Epithelial cell of prostate (primary cell): ENCODE results near the gene AGPAT4.

ENCODE experiments used
- DNase-seq: peaks from one replicate; pipeline ENCODE4 v3.0.0-alpha.2; 2011; ENCODE audit warnings: low read depth, low spot score
- H3K27ac ChIP-seq: fragments of 450-650 bp; 2 replicates; pipeline ENCODE4 v1.5.1; 2017; ENCODE audit warnings: mild to moderate bottlenecking

Gene AGPAT4

GRCh38 chr6:161292145-161292544 lies 18.3 kb upstream of the AGPAT4 start:
- no peak overlapping the region for H3K27ac ChIP-seq
- no peak for DNase-seq

GRCh38 chr6:161290751-161291150 lies 16.9 kb upstream of the AGPAT4 start:
- H3K27ac ChIP-seq, result no peak overlapping the region
- DNase-seq, result no peak

- no peak overlapping the region for H3K27ac ChIP-seq
- DNase-seq, result no peak
These were observed 10.8 kb upstream of the AGPAT4 start for GRCh38 chr6:161284653-161285052.

- H3K27ac ChIP-seq, result no peak overlapping the region
- no peak for DNase-seq
These were observed 7.2 kb upstream of the AGPAT4 start for GRCh38 chr6:161281092-161281491.

GRCh38 chr6:161279677-161280415 lies 6.0 kb upstream of the AGPAT4 start:
- no peak overlapping the region for H3K27ac ChIP-seq
- DNase-seq, result no peak

- DNase-seq, result no peak
- H3K27ac ChIP-seq, result no peak overlapping the region
These were observed 2.8 kb upstream of the AGPAT4 start for GRCh38 chr6:161276605-161277155.

GRCh38 chr6:161274898-161275297 lies 1.0 kb upstream of the AGPAT4 start:
- no peak overlapping the region for H3K27ac ChIP-seq
- DNase-seq, result no peak

- no peak for DNase-seq
- H3K27ac ChIP-seq, result peak overlapping the region; percentile 42
These were observed 612 bp upstream of the AGPAT4 start for GRCh38 chr6:161274488-161274858.

GRCh38 chr6:161273274-161273751 lies 548 bp downstream of the AGPAT4 start:
- no peak for DNase-seq
- peak overlapping the region; percentile 42 for H3K27ac ChIP-seq

- no peak for DNase-seq
- no peak overlapping the region for H3K27ac ChIP-seq
These were observed 1.1 kb downstream of the AGPAT4 start for GRCh38 chr6:161272635-161273273.

- no peak for DNase-seq
- no peak overlapping the region for H3K27ac ChIP-seq
These were observed 2.4 kb downstream of the AGPAT4 start for GRCh38 chr6:161271343-161272030.

- H3K27ac ChIP-seq, result no peak overlapping the region
- DNase-seq, result no peak
These were observed 3.7 kb downstream of the AGPAT4 start for GRCh38 chr6:161270116-161270515.

GRCh38 chr6:161269310-161269709 lies 4.6 kb downstream of the AGPAT4 start:
- no peak for DNase-seq

GRCh38 chr6:161268531-161269210 lies 5.2 kb downstream of the AGPAT4 start:
- DNase-seq, result no peak
- H3K27ac ChIP-seq, result no peak overlapping the region

More at GRCh38 chr6:161269310-161269709, 4.6 kb downstream of the AGPAT4 start:
- no peak overlapping the region for H3K27ac ChIP-seq

GRCh38 chr6:161266513-161267230 lies 7.2 kb downstream of the AGPAT4 start:
- no peak overlapping the region for H3K27ac ChIP-seq

GRCh38 chr6:161265975-161266374 lies 7.9 kb downstream of the AGPAT4 start:
- no peak for DNase-seq
- no peak overlapping the region for H3K27ac ChIP-seq

More at GRCh38 chr6:161266513-161267230, 7.2 kb downstream of the AGPAT4 start:
- no peak for DNase-seq

GRCh38 chr6:161265554-161265953 lies 8.3 kb downstream of the AGPAT4 start:
- DNase-seq, result no peak
- H3K27ac ChIP-seq, result no peak overlapping the region

GRCh38 chr6:161264181-161264580 lies 9.7 kb downstream of the AGPAT4 start:
- H3K27ac ChIP-seq, result no peak overlapping the region
- DNase-seq, result no peak

GRCh38 chr6:161261816-161262215 lies 12.0 kb downstream of the AGPAT4 start:
- H3K27ac ChIP-seq, result no peak overlapping the region
- DNase-seq, result no peak

GRCh38 chr6:161261325-161261724 lies 12.5 kb downstream of the AGPAT4 start:
- no peak for DNase-seq

More at GRCh38 chr6:161261325-161261724, 12.5 kb downstream of the AGPAT4 start:
- no peak overlapping the region for H3K27ac ChIP-seq
